LNCAP (cell line): ENCODE data around the gene CUX1.

Experiments used
- TF ChIP-seq, protein P1 (sequence below): fragments of 450-650 bp; IDR thresholded peaks from 2 replicates; pipeline ENCODE4 v1.5.1; 2017; ENCODE audit warnings: mild to moderate bottlenecking

The CUX1 gene

DNA sequence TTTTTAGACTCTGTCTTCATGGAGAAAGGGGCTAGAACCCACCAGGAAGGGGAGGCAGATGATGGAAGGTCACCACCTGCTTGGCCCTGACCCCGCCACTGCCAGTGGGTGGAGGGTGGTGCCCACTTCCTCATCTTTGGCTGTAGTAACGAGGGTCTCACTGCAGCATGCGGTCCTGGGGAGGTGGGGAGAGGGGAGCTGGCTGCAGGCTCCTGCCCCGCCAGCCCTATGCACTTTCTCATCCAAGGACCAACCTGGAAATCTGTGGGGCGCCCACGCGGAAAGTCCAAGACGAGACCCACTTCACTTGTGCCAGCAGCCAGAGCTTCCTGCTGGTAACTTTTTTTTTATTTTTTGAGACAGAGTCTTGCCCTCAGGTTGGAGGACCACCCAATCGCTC is 101.0 kb downstream of the CUX1 start:
- TF ChIP-seq, protein P1, sequence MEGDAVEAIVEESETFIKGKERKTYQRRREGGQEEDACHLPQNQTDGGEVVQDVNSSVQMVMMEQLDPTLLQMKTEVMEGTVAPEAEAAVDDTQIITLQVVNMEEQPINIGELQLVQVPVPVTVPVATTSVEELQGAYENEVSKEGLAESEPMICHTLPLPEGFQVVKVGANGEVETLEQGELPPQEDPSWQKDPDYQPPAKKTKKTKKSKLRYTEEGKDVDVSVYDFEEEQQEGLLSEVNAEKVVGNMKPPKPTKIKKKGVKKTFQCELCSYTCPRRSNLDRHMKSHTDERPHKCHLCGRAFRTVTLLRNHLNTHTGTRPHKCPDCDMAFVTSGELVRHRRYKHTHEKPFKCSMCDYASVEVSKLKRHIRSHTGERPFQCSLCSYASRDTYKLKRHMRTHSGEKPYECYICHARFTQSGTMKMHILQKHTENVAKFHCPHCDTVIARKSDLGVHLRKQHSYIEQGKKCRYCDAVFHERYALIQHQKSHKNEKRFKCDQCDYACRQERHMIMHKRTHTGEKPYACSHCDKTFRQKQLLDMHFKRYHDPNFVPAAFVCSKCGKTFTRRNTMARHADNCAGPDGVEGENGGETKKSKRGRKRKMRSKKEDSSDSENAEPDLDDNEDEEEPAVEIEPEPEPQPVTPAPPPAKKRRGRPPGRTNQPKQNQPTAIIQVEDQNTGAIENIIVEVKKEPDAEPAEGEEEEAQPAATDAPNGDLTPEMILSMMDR: no peak

DNA sequence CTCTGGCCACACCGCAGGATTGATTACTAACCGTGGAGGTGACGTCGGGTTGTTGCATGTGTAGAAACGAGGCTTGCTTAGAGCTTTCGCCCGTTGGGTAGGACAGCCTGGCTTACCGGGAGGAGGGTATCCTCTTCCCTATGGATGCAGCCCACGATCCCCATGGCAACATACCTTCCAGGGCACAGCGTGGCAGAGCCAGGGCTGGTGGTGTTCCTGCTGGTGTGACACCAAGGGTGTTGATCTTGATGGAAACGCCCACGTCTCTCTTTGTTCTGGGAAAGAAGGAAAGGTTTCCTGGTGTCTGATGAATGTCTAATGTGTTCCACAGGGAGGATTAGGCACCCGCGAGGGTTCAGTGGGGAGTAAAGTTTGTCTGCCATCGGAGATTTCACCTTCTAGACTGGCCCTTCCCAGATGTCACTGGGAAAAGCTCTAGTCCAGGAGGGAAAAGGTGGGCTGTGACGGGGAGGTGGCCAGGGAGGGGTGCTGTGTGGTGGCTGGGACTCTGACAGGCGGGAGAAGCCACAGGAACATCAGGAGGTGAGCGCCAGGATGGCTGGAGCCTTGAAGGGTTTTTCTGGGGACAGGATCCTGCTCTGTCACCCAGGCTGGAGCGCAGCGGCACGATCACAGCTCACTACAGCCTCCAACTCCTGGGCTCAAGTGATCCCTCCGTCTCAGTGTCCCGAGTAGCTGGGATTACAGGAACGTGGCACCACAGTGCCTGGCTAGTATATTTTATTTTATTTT is 102.1 kb downstream of the CUX1 start:
- TF ChIP-seq, protein P1: no peak

DNA sequence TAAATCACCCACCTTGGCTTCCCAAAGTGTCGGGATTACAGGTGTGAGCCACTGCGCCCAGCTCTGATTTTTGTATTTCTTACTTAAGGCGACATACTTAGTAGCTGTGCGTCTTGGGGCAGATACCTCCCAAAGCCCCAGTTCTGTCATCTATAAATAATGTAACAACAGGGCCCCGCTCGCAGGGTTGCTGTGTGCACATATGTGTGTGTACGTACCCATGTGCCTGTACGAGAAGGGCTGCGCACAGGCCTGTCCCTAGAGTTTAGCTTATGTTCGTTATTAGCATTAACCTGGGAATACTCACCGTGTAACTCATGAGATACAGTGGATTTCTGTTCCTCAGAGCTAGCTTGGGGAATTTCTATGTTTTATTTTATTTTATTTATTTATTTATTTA is 103.6 kb downstream of the CUX1 start:
- TF ChIP-seq, protein P1: no peak

DNA sequence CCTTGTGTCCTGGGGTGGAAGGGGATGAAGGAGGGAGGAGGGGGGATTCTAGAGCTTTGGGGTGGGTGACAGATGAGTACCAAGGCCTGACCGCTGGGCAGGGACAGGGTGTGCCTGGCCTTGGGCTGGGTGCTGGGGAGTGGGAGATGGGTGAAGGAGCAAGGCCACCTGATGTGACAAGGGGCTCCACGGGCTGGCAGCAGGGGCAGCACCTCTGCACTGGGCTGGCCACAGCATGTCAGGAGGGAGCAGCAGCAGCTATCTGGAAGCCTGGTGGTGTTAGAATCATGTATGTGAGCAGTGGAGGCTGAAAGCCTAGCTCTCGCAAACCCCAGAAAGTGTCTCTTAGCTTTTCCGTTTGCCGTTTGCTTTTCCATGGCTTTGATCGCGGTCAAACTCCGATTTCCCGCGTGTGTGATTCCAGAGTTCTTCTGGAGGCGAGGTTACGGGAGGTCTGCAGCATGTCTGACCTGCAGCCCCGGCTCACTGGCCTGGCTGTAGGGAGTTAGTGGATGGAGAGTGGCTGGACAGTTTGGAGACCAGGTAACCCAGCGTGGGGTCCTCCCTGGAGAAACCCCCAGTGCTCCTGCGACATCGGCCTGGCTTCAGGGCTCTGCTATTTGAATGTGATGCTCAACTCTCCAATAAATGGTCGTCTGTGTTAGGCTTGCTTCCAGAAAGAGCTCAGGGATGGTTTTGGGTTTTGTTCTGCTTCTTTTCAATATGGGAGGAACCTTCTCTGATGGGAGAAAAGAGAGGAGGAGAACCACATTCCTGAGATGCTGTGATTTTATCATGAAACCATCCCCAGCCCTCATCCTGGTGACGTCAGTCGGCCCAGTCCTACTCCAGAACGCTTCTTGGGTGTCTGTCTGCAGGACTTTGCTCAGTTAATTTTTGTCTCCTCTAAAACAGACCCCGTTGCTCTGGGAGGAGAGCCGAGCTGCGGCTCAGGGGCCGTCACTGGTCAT is 105.5 kb downstream of the CUX1 start:
- TF ChIP-seq, protein P1: no peak

DNA sequence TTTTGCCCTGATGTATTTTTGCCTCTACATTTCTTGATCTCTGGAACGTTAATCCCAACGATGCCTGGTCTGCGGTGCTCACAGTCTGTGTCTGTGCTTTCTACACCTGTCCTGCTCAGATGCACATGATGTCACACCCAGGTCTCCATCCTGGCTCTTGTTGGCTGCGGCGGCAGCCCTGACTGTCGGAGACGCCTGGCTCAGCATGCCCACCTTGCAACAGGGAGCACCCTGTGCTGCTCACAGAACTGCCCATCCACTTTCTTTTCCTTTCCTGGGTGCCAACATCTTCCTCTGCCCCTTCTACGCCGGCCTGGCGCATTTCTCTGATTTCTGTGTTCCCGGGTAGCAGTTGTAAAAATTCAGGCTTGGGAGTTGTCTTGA is 106.2 kb downstream of the CUX1 start:
- TF ChIP-seq, protein P1: no peak

DNA sequence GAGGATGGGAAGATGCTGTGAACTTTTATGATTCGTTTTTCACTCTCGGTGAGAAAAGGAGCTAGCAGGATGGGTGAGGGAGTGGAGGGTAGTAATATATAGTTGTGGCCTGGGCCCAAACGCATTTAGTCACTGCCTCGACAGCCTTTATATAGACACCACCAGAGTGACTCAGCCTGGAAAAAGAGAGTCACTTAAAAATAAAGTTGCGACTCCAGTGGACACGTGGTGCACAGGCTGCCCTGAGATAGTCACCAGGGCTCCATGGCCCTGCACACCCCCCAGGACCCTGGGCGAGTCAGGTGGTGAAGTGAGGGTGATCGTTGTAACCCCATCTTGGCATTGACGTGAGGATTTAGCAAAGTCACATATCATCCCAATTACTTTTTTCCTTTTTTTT is 106.7 kb downstream of the CUX1 start:
- TF ChIP-seq, protein P1: no peak

DNA sequence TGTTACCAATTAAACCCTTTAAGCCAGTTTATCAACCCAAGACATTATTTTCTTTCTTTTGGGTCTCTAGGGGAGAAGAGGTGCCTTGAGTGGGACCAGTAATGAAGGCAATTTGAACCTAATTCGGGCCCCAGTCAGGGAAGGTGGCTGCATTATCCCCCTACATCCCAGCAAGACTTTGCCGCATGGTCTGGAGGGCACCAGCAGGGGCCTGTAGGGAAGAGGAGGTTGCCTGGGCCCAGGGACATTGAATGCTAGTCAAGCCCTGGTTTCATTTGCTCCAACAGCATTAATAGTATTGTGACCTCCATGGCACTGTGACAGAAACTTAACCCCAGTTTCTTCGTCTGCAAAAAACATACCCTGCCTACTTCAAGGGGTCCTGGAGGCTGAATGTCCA is 108.8 kb downstream of the CUX1 start:
- TF ChIP-seq, protein P1: no peak
